HT1080 (cell line): ENCODE measurements around the gene RPS28. TPM values are rescaled to one million over a fixed set of nuclear protein-coding genes. Genes with fewer than 3 reads are reported as not detected.
"Not testable (repeated sequence)": the region's sequence is repeated elsewhere in the genome, so short reads cannot be mapped to it uniquely, and the experiment has no call there.

ENCODE experiments used
- DNase-seq: peaks from one replicate; pipeline ENCODE4 v3.0.0-alpha.2; 2015; ENCODE audit warnings: low read depth
- polyA plus RNA-seq, 2 experiments: library from polyadenylated mRNA; depleted of rRNA; stranded (reverse); fragments of >200 nt; gene quantifications; 2 replicates each; pipeline ENCODE4 v1.2.3, GENCODE V29; 2015
- total RNA-seq: library from RNA; depleted of rRNA; stranded (reverse); fragments of >200 nt; shearing (Covaris generic); gene quantifications from 2 replicates; pipeline ENCODE4 v1.2.3, GENCODE V29; 2014; rRNA removed

RPS28 gene
- total RNA-seq, result 1,252 and 1,259 TPM in 2 replicates
- polyA plus RNA-seq (2015; cell fraction: cytosol; rRNA removed), result 361 and 423 TPM in 2 replicates
- polyA plus RNA-seq (2015; cell fraction: nucleus; rRNA removed), result 114 and 121 TPM in 2 replicates

- peak; percentile 92 for DNase-seq
Measured at GRCh38 chr19:8321067-8321985, at the start of gene RPS28, which contains the start of gene NDUFA7. Gene RPS28 (plus strand): TSS chr19:8321496. CDS start chr19:8321531, 35 bp downstream. Gene NDUFA7 (minus strand): TSS chr19:8321375. CDS start chr19:8321358, 17 bp downstream.

- not testable (repeated sequence) for DNase-seq
Measured at GRCh38 chr19:8276508-8276907, 44.8 kb upstream of the RPS28 start.

- not testable (repeated sequence) for DNase-seq
Measured at GRCh38 chr19:8291337-8291736, 30.0 kb upstream of the RPS28 start.

- no peak for DNase-seq
Measured at GRCh38 chr19:8302357-8302691, 19.0 kb upstream of the RPS28 start.

- no peak for DNase-seq
Measured at GRCh38 chr19:8302734-8303133, 18.6 kb upstream of the RPS28 start.

- no peak for DNase-seq
Measured at GRCh38 chr19:8304841-8305621, 16.3 kb upstream of the RPS28 start.

DNA sequence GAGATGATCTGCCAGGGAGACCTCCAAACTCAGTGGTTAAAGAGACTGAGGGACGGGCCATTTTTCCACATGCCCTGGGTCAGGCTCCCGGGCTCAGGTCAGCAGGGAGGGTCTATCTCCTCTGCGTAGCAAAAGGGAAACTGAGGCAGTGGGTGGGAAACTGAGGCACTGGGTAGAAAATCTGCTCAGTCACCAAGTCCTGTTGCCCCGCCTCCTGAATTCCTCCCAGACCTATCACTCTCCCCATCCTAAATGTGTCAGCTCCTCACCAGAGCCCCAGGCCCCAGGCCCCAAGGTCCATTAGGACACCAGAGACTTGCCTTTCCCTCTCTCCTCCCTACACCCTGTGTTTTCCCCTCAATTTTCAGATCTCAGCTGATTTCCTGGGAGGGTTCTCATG lies 15.5 kb upstream of the RPS28 start:
- no peak for DNase-seq

DNA sequence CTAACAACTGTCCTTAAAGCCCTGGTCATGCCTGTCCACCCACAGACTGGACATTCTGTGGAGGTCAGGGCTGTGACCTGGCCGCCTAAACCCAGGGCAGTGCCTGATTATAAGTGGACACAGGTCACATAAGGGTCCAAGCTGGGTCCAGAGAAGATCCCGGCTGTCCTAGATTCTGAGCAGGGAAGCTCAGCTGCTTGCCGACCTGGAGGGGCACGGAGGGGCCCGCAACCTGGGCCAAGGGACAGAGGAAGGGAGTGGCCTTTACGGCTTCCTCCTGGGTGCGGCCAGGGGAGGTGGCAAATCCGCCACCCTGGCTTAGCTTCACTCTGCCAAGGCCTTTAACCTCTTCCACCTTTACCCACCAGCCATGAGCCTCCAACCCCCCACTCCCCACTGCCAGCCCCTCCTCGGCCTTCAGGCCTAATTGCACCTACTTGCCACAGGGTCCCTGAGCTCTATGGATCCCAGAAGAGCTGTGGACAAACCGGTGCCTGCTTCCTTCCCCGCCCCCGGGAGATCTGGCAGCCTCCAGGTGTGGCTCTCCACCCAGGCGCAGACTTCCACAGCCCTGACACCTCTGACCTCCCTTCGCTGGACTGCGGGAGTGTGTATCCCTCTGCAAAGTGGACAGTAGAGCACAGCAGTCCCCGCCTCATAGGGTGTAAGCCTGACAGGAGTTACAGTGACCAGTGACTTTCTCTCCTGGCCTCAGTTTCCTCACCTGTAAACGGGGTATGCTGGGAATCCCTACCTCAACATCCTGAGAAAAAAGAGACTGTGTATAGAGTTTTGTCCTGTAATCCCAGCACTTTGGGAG lies 14.9 kb upstream of the RPS28 start:
- no peak for DNase-seq

GRCh38 chr19:8307400-8307964 lies 13.8 kb upstream of the RPS28 start:
- DNase-seq, result no peak

- peak; percentile 86 for DNase-seq
Measured at GRCh38 chr19:8307965-8308866, 13.1 kb upstream of the RPS28 start, which contains the start of gene CD320. Gene CD320 (minus strand): TSS chr19:8308358. CDS start chr19:8308290, 68 bp downstream.

DNA sequence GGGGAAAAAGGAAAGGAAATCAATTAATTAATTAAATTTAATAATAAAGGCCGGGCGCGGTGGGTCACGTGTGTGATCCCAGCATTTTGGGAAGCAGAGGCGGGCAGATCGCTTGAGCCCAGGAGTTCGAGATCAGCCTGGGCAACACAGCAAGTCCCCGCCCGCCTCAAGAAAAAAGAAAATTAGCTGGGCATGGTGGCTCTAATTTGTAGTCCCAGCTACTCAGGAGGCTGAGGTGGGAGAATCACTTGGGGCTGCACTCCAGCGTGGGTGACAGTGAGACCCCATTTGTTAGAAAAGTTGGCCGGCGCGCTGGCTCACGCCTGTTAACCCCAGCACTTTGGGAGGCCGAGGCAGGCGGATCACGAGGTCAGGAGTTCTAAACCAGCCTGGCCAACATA lies 12.4 kb upstream of the RPS28 start:
- no peak for DNase-seq

- no peak for DNase-seq
Measured at GRCh38 chr19:8310342-8311055, 10.8 kb upstream of the RPS28 start.

DNA sequence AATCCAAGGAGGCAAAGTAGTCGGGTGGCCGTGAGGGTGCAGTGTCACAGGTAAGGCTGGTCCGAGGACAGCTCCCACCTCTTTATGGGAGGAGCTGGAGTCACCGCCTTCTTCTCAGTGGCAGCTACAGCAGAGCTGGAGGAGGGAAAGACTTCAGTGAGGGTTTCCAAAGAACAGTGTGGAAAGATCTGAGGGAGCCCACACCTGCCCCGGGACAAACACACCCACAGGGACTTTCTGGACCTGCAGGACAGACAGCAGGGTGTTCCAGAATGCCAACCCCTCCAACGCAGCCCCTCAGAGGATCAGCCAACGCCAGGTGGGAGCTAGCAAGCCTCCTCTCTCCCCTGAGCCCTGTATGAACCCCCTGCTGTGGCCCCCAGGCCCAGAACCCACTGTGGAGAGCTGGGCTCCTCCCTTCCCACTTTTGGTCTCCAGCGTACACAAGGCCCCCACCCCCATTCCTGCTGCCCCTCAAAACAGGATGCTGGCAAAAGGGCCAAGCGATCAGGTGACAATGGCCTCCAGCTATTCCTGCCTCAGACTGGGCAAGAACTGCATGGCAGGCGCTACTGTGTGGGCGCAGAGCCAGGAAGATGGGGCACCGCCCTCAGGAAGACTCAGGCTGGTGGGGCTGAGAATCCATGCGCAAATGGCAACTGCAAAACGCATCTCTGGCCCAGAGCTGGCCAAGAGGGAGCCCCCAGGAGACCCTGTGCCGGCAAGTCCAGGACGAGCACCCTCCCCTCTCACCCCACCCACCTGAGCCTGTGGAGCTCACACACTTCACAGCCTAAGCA lies 9.6 kb upstream of the RPS28 start:
- DNase-seq, result no peak

DNA sequence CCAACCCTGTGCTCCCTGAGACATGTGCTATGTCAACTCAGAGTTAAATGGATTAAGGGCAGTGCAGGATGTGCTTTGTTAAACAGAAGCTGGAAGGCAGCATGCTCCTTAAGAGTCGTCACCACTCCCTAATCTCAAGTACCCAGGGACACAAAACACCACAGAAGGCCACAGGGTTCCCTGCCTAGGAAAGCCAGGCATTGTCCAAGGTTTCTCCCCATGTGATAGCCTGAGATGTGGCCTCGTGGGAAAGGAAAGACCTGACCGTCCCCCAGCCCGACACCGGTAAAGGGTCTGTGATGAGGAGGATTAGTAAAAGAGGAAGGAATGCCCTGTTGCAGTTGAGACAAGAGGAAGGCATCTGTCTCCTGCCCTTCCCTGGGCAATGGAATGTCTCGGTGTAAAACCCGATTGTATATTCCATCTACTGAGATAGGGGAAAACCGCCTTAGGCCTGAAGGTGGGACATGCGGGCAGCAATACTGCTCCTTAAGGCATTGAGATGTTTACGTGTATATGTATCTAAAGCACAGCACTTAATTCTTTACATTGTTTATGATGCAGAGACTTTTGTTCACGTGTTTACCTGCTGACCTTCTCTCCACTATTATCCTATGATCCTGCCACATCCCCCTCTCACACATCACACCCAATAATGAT lies 6.2 kb upstream of the RPS28 start:
- DNase-seq, result not testable (repeated sequence)

GRCh38 chr19:8316351-8317125 lies 4.8 kb upstream of the RPS28 start:
- DNase-seq, result no peak

GRCh38 chr19:8318835-8319234 lies 2.5 kb upstream of the RPS28 start:
- DNase-seq, result not testable (repeated sequence)
